DMS153 (cell line): ENCODE data around the gene WDR26.
"Not testable (repeated sequence)": the region's sequence is repeated elsewhere in the genome, so short reads cannot be mapped to it uniquely, and the experiment has no call there.

ENCODE experiments used
- DNase-seq: peaks from one replicate; lab custom pipeline; 2025; lab: John Stamatoyannopoulos, UW

WDR26 gene

GRCh38 chr1:224434691-224435317 is at the start of gene WDR26:
Gene WDR26, minus strand, starts transcription at chr1:224434797.
- peak; percentile 79 for DNase-seq

GRCh38 chr1:224483206-224483605 is 48.6 kb upstream of the WDR26 start:
- not testable (repeated sequence) for DNase-seq

GRCh38 chr1:224482619-224483018 is 48.0 kb upstream of the WDR26 start:
- DNase-seq, result no peak

- DNase-seq, result no peak
These were observed 47.0 kb upstream of the WDR26 start for GRCh38 chr1:224481601-224482000.

GRCh38 chr1:224480888-224481459 is 46.4 kb upstream of the WDR26 start:
- not testable (repeated sequence) for DNase-seq

- not testable (repeated sequence) for DNase-seq
These were observed 45.6 kb upstream of the WDR26 start for GRCh38 chr1:224480200-224480599.

- no peak for DNase-seq
These were observed 38.2 kb upstream of the WDR26 start for GRCh38 chr1:224472806-224473205.

- DNase-seq, result no peak
These were observed 31.6 kb upstream of the WDR26 start for GRCh38 chr1:224466154-224466553.

- no peak for DNase-seq
These were observed 25.4 kb upstream of the WDR26 start for GRCh38 chr1:224459966-224460365.

- no peak for DNase-seq
These were observed 24.4 kb upstream of the WDR26 start for GRCh38 chr1:224458996-224459395.

GRCh38 chr1:224458296-224458695 is 23.7 kb upstream of the WDR26 start:
- DNase-seq, result no peak

- DNase-seq, result no peak
These were observed 23.2 kb upstream of the WDR26 start for GRCh38 chr1:224457782-224458144.

GRCh38 chr1:224456637-224456953 is 22.0 kb upstream of the WDR26 start:
- no peak for DNase-seq

- DNase-seq, result peak; percentile 66
These were observed 19.9 kb upstream of the WDR26 start for GRCh38 chr1:224454402-224455055.

- no peak for DNase-seq
These were observed 16.2 kb upstream of the WDR26 start for GRCh38 chr1:224450561-224451350.

- DNase-seq, result no peak
These were observed 15.6 kb upstream of the WDR26 start for GRCh38 chr1:224450159-224450558.

- DNase-seq, result no peak
These were observed 13.9 kb upstream of the WDR26 start for GRCh38 chr1:224448453-224449017.

GRCh38 chr1:224447971-224448370 is 13.4 kb upstream of the WDR26 start:
- DNase-seq, result no peak

GRCh38 chr1:224447251-224447650 is 12.7 kb upstream of the WDR26 start:
- no peak for DNase-seq

- no peak for DNase-seq
These were observed 4.4 kb upstream of the WDR26 start for GRCh38 chr1:224438989-224439388.

- no peak for DNase-seq
These were observed 1.4 kb upstream of the WDR26 start for GRCh38 chr1:224435999-224436398.

- no peak for DNase-seq
These were observed 744 bp upstream of the WDR26 start for GRCh38 chr1:224435318-224435763.
